GM12892 (cell line): Measurements from ENCODE around the gene DPEP2.

ENCODE experiments used
- POLR2A ChIP-seq: IDR thresholded peaks from 2 replicates; pipeline ENCODE4 v1.6.1; 2011; ENCODE audit warnings: low read depth, low read length, control low read depth
- POLR2AphosphoS5 ChIP-seq: IDR thresholded peaks from 2 replicates; pipeline ENCODE4 v1.6.1; 2011; ENCODE audit warnings: low read depth, low read length, control low read depth
- TAF1 ChIP-seq: IDR thresholded peaks from 2 replicates; pipeline ENCODE4 v1.6.1; 2011; ENCODE audit warnings: low read depth, mild to moderate bottlenecking, control low read depth, low read length, borderline replicate concordance

DNA sequence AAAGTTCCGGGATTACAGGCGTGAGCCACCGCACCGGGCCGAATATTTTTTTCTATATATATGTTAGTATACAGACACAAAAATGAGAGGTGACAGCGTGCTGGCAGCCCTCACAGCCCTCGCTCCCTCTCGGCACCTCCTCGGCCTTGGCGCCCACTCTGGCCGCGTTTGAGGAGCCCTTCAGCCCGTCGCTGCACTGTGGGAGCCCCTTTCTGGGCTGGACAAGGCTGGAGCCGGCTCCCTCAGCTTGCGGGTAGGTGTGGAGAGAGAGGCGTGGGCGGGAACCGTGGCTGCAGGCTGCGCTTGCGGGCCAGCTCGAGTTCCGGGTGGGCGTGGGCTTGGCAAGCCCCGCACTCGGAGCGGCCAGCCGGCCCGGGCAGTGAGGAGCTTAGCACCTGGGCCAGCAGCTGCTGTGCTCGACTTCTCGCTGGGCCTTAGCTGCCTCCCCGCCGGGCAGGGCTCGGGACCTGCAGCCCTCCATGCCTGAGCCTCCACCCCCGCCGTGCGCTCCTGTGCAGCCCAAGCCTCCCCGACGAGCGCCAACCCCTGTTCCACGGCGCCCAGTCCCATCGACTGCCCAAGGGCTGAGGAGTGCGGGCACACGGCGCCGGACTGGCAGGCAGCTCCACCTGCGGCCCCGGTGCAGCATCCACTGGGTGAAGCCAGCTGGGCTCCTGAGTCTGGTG lies 17.1 kb downstream of the DPEP2 start:
- TF ChIP-seq TAF1 (no peak), POLR2AphosphoS5 (no peak), POLR2A (no peak)
